SK-N-SH (cell line): ENCODE measurements around the gene FETUB.

ENCODE experiments used
- EP300 ChIP-seq, 2 experiments: IDR thresholded peaks; 2 replicates each; pipeline versions ENCODE4 v1.4.0 to v1.6.1; 2012; ENCODE audit warnings: borderline replicate concordance in 1 of 2, low read depth in 1 of 2, low read length in 1 of 2
- FOSL2 ChIP-seq: IDR thresholded peaks from 2 replicates; pipeline ENCODE4 v1.4.0; 2012; ENCODE audit warnings: low read depth, mild to moderate bottlenecking, moderate library complexity, borderline replicate concordance
- FOXJ3 ChIP-seq: sonication (generic); formaldehyde crosslinking; IDR thresholded peaks from 2 replicates; pipeline ENCODE4 v1.5.1; 2020; ENCODE audit warnings: mild to moderate bottlenecking, missing genetic modification reagents
- FOXM1 ChIP-seq: IDR thresholded peaks from 2 replicates; pipeline ENCODE4 v1.4.0; 2012; ENCODE audit warnings: low read depth, mild to moderate bottlenecking
- GABPA ChIP-seq: IDR thresholded peaks from 2 replicates; pipeline ENCODE4 v1.4.0; 2012; ENCODE audit warnings: low read depth, mild to moderate bottlenecking
- RAD21 ChIP-seq: IDR thresholded peaks from 2 replicates; pipeline ENCODE4 v1.6.1; 2012; ENCODE audit warnings: mild to moderate bottlenecking, low read length
- RCOR1 ChIP-seq: fragments of 150-350 bp; IDR thresholded peaks from 2 replicates; pipeline ENCODE4 v1.6.1; 2017; ENCODE audit warnings: antibody characterized with exemption, low read length
- SIN3A ChIP-seq: IDR thresholded peaks from 2 replicates; pipeline ENCODE4 v1.6.1; 2012; ENCODE audit warnings: low read depth, mild to moderate bottlenecking, low read length, moderate library complexity, borderline replicate concordance
- TCF12 ChIP-seq: IDR thresholded peaks from 2 replicates; pipeline ENCODE4 v1.4.0; 2012
- TF ChIP-seq, protein P1 (sequence below): fragments of 200-600 bp; sonication (generic); IDR thresholded peaks from 2 replicates; pipeline ENCODE4 v1.6.1; 2017; ENCODE audit warnings: antibody characterized with exemption, mild to moderate bottlenecking, moderate library complexity
- TF ChIP-seq, protein P2 (sequence below): fragments of 150-350 bp; IDR thresholded peaks from 2 replicates; pipeline ENCODE4 v1.6.1; 2017; ENCODE audit warnings: antibody characterized with exemption, low read length, low read depth, borderline replicate concordance
- TF ChIP-seq, protein P3 (sequence below): IDR thresholded peaks from 2 replicates; pipeline ENCODE4; 2012
- TF ChIP-seq, protein P4 (sequence below): IDR thresholded peaks from 2 replicates; pipeline ENCODE4 v1.4.0; 2012; ENCODE audit warnings: low read depth

DNA sequence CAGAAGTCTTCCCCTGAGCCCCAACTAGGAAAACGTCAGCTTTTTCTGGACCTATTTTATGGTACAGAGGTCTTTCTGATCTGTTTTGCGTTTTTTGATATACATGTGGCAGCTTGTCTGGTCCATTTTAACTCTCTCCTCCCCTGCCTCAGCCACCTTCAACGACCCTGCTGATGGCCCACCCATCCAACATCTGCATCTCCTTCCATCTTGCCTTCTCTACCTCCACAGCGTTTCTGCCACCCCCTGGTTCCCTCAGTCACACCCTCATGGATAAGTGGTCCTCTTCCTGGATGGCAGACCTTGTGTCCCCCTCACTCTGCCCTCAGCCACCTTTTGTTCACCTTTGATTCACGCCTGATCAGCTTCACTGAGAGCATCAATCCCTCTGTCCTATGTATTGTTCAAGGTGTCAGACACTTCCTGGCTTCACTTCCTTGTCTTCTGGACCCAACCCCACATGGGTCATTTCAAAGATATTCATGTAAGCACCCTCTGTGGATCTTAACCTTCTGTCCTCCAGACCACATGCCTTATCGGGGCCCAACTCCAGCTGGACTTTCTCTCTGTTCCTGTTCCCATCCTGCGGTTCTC is 13.8 kb upstream of the FETUB start:
- TF ChIP-seq, protein P1, sequence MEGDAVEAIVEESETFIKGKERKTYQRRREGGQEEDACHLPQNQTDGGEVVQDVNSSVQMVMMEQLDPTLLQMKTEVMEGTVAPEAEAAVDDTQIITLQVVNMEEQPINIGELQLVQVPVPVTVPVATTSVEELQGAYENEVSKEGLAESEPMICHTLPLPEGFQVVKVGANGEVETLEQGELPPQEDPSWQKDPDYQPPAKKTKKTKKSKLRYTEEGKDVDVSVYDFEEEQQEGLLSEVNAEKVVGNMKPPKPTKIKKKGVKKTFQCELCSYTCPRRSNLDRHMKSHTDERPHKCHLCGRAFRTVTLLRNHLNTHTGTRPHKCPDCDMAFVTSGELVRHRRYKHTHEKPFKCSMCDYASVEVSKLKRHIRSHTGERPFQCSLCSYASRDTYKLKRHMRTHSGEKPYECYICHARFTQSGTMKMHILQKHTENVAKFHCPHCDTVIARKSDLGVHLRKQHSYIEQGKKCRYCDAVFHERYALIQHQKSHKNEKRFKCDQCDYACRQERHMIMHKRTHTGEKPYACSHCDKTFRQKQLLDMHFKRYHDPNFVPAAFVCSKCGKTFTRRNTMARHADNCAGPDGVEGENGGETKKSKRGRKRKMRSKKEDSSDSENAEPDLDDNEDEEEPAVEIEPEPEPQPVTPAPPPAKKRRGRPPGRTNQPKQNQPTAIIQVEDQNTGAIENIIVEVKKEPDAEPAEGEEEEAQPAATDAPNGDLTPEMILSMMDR = no peak
- TF ChIP-seq EP300 (IDR thresholded peaks at IDR 0.05; ENCODE audit: borderline replicate concordance in 1 of 2, low read depth in 1 of 2, low read length in 1 of 2) = no peak
- TF ChIP-seq, protein P2, sequence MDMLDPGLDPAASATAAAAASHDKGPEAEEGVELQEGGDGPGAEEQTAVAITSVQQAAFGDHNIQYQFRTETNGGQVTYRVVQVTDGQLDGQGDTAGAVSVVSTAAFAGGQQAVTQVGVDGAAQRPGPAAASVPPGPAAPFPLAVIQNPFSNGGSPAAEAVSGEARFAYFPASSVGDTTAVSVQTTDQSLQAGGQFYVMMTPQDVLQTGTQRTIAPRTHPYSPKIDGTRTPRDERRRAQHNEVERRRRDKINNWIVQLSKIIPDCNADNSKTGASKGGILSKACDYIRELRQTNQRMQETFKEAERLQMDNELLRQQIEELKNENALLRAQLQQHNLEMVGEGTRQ = no peak
- no peak for TF ChIP-seq GABPA
- no peak for TF ChIP-seq FOSL2
- TF ChIP-seq RCOR1 = no peak
- TF ChIP-seq, protein P3, sequence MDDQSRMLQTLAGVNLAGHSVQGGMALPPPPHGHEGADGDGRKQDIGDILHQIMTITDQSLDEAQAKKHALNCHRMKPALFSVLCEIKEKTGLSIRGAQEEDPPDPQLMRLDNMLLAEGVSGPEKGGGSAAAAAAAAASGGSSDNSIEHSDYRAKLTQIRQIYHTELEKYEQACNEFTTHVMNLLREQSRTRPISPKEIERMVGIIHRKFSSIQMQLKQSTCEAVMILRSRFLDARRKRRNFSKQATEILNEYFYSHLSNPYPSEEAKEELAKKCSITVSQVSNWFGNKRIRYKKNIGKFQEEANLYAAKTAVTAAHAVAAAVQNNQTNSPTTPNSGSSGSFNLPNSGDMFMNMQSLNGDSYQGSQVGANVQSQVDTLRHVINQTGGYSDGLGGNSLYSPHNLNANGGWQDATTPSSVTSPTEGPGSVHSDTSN = no peak
- no peak for TF ChIP-seq FOXM1
- TF ChIP-seq, protein P4, sequence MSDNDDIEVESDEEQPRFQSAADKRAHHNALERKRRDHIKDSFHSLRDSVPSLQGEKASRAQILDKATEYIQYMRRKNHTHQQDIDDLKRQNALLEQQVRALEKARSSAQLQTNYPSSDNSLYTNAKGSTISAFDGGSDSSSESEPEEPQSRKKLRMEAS = no peak
- TF ChIP-seq FOXJ3 (CRISPR knock-in tag) = no peak
- TF ChIP-seq RAD21 = no peak
- TF ChIP-seq SIN3A = no peak
- TF ChIP-seq TCF12 = no peak
